DMS114 treated with DMSO at 0.1 percent for 48 hours (cell line): ENCODE results near the gene SPHK1.

Source experiments
- DNase-seq: peaks from one replicate; lab custom pipeline; 2025; ENCODE audit not compliant: unreplicated experiment; lab: John Stamatoyannopoulos, UW

The SPHK1 gene

GRCh38 chr17:76405967-76406647 is 21.7 kb downstream of the SPHK1 start:
- DNase-seq = no peak

- no peak for DNase-seq
These were observed 23.1 kb downstream of the SPHK1 start for GRCh38 chr17:76407509-76407908.

- peak; percentile 10 for DNase-seq
These were observed 23.8 kb downstream of the SPHK1 start for GRCh38 chr17:76408037-76408849.

GRCh38 chr17:76410328-76410965 is 26.0 kb downstream of the SPHK1 start:
- DNase-seq = no peak

- no peak for DNase-seq
These were observed 26.8 kb downstream of the SPHK1 start for GRCh38 chr17:76411247-76411646.

- DNase-seq = no peak
These were observed 30.2 kb downstream of the SPHK1 start for GRCh38 chr17:76414334-76415295.

- DNase-seq = no peak
These were observed 31.4 kb downstream of the SPHK1 start for GRCh38 chr17:76415786-76416185.

GRCh38 chr17:76416457-76416856 is 32.0 kb downstream of the SPHK1 start:
- DNase-seq = no peak

- DNase-seq = no peak
These were observed 32.5 kb downstream of the SPHK1 start for GRCh38 chr17:76416899-76417298.

- no peak for DNase-seq
These were observed 33.2 kb downstream of the SPHK1 start for GRCh38 chr17:76417499-76418143.

GRCh38 chr17:76419576-76420260 is 35.3 kb downstream of the SPHK1 start:
- no peak for DNase-seq

- no peak for DNase-seq
These were observed 36.1 kb downstream of the SPHK1 start for GRCh38 chr17:76420356-76421043.

- DNase-seq = no peak
These were observed 36.6 kb downstream of the SPHK1 start for GRCh38 chr17:76421044-76421407.

GRCh38 chr17:76422406-76422805 is 38.0 kb downstream of the SPHK1 start:
- DNase-seq = no peak

GRCh38 chr17:76422860-76423259 is 38.5 kb downstream of the SPHK1 start:
- no peak for DNase-seq

GRCh38 chr17:76426853-76427252 is 42.4 kb downstream of the SPHK1 start:
- no peak for DNase-seq

- DNase-seq = no peak
These were observed 43.3 kb downstream of the SPHK1 start for GRCh38 chr17:76427501-76428231.

GRCh38 chr17:76428511-76428910 is 44.1 kb downstream of the SPHK1 start:
- no peak for DNase-seq

GRCh38 chr17:76431509-76431908 is 47.1 kb downstream of the SPHK1 start:
- no peak for DNase-seq
